Measurements from ENCODE around the gene KRTAP4-16. TPM values are rescaled to one million over a fixed set of nuclear protein-coding genes. Genes with fewer than 3 reads are reported as not detected.
"Not testable (repeated sequence)": the region's sequence is repeated elsewhere in the genome, so short reads cannot be mapped to it uniquely, and the experiment has no call there.

KRTAP4-16 gene
- polyA plus RNA-seq, 2 of the 4 experiments (the other 2 are of a cell fraction) = not detected

DNA sequence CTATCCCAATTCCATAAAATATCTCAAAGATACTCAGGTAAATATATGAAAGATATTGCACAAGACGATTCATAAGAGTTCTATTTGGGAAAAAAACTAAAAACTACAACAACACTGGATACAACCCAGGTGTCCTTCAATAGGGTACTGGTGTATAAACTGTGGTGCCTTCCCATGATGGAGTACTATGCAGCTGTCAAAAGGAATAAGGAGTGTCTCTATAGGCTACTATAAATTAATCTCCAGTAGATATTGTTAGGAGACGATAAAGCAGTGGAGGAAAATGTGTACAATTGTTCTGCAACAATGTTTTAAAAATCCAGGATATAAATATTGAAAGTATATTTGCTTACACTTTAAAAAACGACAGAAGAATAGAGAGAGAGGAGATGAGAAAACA, 24.4 kb upstream of the KRTAP4-16 start:
- CTCF ChIA-PET = no interaction called here
- POLR2A ChIA-PET = no interaction called here
- FAIRE-seq = no peak

DNA sequence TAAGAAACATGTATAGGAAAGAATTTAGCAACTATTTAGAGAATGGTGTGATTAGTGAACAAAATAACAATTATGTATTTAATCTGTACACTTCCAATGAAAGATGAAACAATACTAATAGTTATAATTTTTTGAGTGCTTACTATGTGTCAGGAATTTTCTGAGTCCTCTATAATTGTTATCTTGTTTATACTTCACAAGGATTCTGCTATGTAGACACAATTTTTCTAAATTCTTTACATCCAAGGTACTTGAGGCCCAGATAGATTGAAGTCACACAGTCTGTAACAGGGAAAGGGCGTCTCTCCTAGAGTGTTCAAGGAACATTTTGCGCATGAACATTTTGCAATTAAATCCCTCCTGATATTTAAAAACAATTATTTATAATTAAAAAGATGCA, 23.1 kb upstream of the KRTAP4-16 start:
- H3K9me3 ChIP-seq = no peaks in the 10 kb centered on the region
- TF ChIP-seq MAFK (IDR thresholded peaks at IDR 0.05; ENCODE audit: partially characterized antibody) (peak; percentile 55), MAZ (IDR thresholded peaks at IDR 0.05; ENCODE audit: borderline replicate concordance, low read depth, low read length) (no peak)
- no peak for DNase-seq (ENCODE audit: low read depth in 1 of 2, low spot score in 1 of 2)
- no peak overlapping the region for H3K27ac ChIP-seq
- no peak for FAIRE-seq
- H3K4me3 ChIP-seq = no peak overlapping the region
- no peak overlapping the region for H3K4me2 ChIP-seq
- WGBS (ENCODE audit: missing lambda C conversion rate) = 91% methylated on average over 2 of the region's 2 CpGs
- ChIA-PET POLR2A (no interaction called here), CTCF (no interaction called here)
- no peaks in the 10 kb centered on the region for H3K4me1 ChIP-seq
- no peak for ATAC-seq

More for the DNA sequence above, 24.4 kb upstream of the KRTAP4-16 start:
- no peak for ATAC-seq
- Histone ChIP-seq H3K27ac (no peak overlapping the region), H3K4me2 (no peak overlapping the region), H3K4me1 (no peaks in the 10 kb centered on the region), H3K4me3 (no peak overlapping the region), H3K9me3 (no peaks in the 10 kb centered on the region)
- TF ChIP-seq NPAS2 (CRISPR knock-in tag; IDR thresholded peaks at IDR 0.05; ENCODE audit: borderline replicate concordance) (no peak), PHF8 (IDR thresholded peaks at IDR 0.05; ENCODE audit: borderline replicate concordance, low read depth) (no peak), ESRRA (IDR thresholded peaks at IDR 0.05; ENCODE audit: borderline replicate concordance, low read length) (no peak), HOXB5 (CRISPR knock-in tag; IDR thresholded peaks at IDR 0.05) (no peak), HOXA7 (CRISPR knock-in tag; IDR thresholded peaks at IDR 0.05) (no peak), RNF2 (IDR thresholded peaks at IDR 0.05; ENCODE audit: borderline replicate concordance, low read depth) (no peak), JUN (IDR thresholded peaks at IDR 0.05) (no peak), CHD2 (IDR thresholded peaks at IDR 0.05; ENCODE audit: low read length, partially characterized antibody) (no peak), HOXB13 (CRISPR knock-in tag; IDR thresholded peaks at IDR 0.05; ENCODE audit: low read depth) (no peak), ZFP36 (IDR thresholded peaks at IDR 0.05; ENCODE audit: borderline replicate concordance, partially characterized antibody) (no peak)
- TF ChIP-seq, protein P1, sequence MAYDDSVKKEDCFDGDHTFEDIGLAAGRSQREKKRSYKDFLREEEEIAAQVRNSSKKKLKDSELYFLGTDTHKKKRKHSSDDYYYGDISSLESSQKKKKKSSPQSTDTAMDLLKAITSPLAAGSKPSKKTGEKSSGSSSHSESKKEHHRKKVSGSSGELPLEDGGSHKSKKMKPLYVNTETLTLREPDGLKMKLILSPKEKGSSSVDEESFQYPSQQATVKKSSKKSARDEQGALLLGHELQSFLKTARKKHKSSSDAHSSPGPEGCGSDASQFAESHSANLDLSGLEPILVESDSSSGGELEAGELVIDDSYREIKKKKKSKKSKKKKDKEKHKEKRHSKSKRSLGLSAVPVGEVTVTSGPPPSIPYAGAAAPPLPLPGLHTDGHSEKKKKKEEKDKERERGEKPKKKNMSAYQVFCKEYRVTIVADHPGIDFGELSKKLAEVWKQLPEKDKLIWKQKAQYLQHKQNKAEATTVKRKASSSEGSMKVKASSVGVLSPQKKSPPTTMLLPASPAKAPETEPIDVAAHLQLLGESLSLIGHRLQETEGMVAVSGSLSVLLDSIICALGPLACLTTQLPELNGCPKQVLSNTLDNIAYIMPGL (CRISPR knock-in tag; IDR thresholded peaks at IDR 0.05; ENCODE audit: borderline replicate concordance) = no peak
- TF ChIP-seq, protein P2, sequence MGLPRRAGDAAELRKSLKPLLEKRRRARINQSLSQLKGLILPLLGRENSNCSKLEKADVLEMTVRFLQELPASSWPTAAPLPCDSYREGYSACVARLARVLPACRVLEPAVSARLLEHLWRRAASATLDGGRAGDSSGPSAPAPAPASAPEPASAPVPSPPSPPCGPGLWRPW (IDR thresholded peaks at IDR 0.05) = no peak
- TF ChIP-seq, protein P3, sequence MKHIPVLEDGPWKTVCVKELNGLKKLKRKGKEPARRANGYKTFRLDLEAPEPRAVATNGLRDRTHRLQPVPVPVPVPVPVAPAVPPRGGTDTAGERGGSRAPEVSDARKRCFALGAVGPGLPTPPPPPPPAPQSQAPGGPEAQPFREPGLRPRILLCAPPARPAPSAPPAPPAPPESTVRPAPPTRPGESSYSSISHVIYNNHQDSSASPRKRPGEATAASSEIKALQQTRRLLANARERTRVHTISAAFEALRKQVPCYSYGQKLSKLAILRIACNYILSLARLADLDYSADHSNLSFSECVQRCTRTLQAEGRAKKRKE (CRISPR knock-in tag; IDR thresholded peaks at IDR 0.05; ENCODE audit: low read depth) = no peak
- TF ChIP-seq, protein P4, sequence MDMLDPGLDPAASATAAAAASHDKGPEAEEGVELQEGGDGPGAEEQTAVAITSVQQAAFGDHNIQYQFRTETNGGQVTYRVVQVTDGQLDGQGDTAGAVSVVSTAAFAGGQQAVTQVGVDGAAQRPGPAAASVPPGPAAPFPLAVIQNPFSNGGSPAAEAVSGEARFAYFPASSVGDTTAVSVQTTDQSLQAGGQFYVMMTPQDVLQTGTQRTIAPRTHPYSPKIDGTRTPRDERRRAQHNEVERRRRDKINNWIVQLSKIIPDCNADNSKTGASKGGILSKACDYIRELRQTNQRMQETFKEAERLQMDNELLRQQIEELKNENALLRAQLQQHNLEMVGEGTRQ (IDR thresholded peaks at IDR 0.05) = no peak
- DNase-seq (ENCODE audit: low read depth in 1 of 2, low spot score in 1 of 2) = no peak
- WGBS (ENCODE audit: missing lambda C conversion rate) = 49% methylated on average over 3 of the region's 3 CpGs

DNA sequence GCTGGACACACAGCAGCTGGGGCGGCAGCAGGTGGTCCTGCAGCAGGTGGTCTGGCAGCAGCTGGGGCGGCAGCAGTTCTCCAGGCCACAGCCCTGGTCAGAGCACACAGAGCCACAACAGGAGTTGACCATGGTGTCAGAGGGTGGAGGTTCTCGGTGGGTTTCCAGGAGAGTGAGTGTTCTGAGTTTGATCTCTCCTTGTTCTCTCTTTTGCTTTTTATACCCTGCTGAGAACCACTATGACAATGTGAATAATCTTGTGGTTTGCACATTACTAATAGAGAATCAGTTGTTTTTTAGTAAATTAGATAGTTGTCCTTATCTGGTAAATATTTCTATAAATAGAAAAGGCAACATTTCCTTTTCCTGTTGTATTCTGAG, 22.0 kb upstream of the KRTAP4-16 start, which contains the start of gene KRTAP4-12:
KRTAP4-12 (minus strand) TSS at position 192 of the 381 bp plus-strand sequence; CDS start at position 132, 60 bp downstream.
- H3K4me3 ChIP-seq; H3K9me3 ChIP-seq; FAIRE-seq; H3K4me1 ChIP-seq; ATAC-seq; POLR2A ChIA-PET; DNase-seq (ENCODE audit: low read depth in 1 of 2, low spot score in 1 of 2); H3K27ac ChIP-seq; H3K4me2 ChIP-seq: not testable (repeated sequence)
- CTCF ChIA-PET = interaction anchor here (0.7 kb wide), 1 partner anchor 425 kb away, joined by 4 read pairs; no protein-coding TSS in a partner anchor
- WGBS (ENCODE audit: missing lambda C conversion rate) = 77% methylated on average over 3 of the region's 3 CpGs

DNA sequence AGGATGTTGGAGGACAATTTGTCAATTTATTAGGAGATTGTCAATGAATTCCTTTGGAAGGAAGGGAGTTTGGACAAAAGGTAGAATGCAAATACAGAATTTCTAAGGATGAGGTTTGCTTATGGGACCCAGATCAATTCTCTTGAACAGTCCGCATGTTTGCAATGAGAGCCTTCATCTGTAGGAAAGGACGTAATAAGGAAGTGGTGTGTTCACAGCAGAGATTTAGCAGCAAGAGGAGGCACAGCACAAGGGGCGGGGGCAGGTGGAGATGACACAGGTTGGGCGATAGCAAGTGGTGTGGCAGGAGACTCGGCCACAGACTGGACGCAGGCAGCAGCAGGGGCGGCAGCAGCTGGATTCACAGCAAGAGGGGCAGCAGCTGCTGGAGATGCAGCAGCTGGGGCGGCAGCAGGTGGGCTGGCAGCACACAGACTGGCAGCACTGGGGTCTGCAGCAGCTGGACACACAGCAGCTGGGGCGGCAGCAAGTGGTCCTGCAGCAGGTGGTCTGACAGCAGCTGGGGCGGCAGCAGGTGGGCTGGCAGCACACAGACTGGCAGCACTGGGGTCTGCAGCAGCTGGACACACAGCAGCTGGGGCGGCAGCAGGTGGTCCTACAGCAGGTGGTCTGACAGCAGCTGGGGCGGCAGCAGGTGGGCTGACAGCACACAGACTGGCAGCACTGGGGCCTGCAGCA, 21.4 kb upstream of the KRTAP4-16 start:
- FAIRE-seq; POLR2A ChIA-PET; H3K4me2 ChIP-seq; H3K27ac ChIP-seq; H3K4me1 ChIP-seq; H3K4me3 ChIP-seq; H3K9me3 ChIP-seq; ATAC-seq; DNase-seq (ENCODE audit: low read depth in 1 of 2, low spot score in 1 of 2): not testable (repeated sequence)
- CTCF ChIA-PET = interaction anchor here (0.7 to 0.9 kb wide), 2 partner anchors 10 to 426 kb away, joined by 3 to 4 read pairs; no protein-coding TSS in a partner anchor
- 86% methylated on average over 11 of the region's 12 CpGs for WGBS (ENCODE audit: missing lambda C conversion rate)

Data from A549 (cell line).